ENCODE results near the gene PIAS3.
"Not testable (repeated sequence)": the region's sequence is repeated elsewhere in the genome, so short reads cannot be mapped to it uniquely, and the experiment has no call there.

Gene PIAS3

GRCh38 chr1:145845514-145846161 is 13.2 kb downstream of the PIAS3 start, which contains the start of gene NUDT17:
Gene NUDT17 (plus strand): TSS chr1:145845630. CDS start chr1:145845641, 11 bp downstream.
- peak within 1 kb of the TSS; percentile 67 to 84 for H3K27ac ChIP-seq
- DNase-seq (ENCODE audit: low spot score) = peak; percentile 87
- peak within 1 kb of the TSS; percentile 69 for H3K4me3 ChIP-seq
- TF ChIP-seq CTCF (IDR thresholded peaks at IDR 0.05) = peak; percentile 85

DNA sequence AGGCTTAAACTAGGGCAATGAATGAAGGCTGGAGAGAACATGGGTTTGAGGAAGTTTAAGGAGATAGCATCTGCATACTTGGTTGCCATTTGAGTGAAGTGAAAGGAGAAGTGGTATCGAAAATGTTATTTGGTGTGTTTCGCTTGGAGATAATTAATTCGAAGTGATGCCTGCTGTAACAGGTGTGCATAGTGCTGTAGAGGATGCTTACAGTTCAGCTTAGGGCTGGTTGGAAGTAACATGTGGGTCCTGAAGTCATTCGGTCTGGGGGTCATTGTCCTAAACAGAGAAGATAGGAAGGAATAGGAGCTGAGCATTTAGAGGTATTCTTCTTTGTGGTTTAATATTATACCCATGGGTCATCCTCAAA is 13.8 kb downstream of the PIAS3 start:
- no peak for DNase-seq (ENCODE audit: low spot score)
- peak overlapping the region; percentile 67 to 84 for H3K27ac ChIP-seq

GRCh38 chr1:145843031-145843430 is 15.8 kb downstream of the PIAS3 start:
- no peak overlapping the region for H3K27ac ChIP-seq
- DNase-seq (ENCODE audit: low spot score) = no peak
- TF ChIP-seq CTCF (IDR thresholded peaks at IDR 0.05) = no peak

More for the DNA sequence above, 13.8 kb downstream of the PIAS3 start:
- peak overlapping the region; percentile 69 for H3K4me3 ChIP-seq
- no peak for TF ChIP-seq CTCF (IDR thresholded peaks at IDR 0.05)

GRCh38 chr1:145837656-145838055 is 21.2 kb downstream of the PIAS3 start:
- DNase-seq (ENCODE audit: low spot score) = no peak
- no peak overlapping the region for H3K27ac ChIP-seq
- no peak for TF ChIP-seq CTCF (IDR thresholded peaks at IDR 0.05)
- H3K4me3 ChIP-seq = no peak overlapping the region

More at GRCh38 chr1:145843031-145843430, 15.8 kb downstream of the PIAS3 start:
- no peak overlapping the region for H3K4me3 ChIP-seq

- not testable (repeated sequence) for H3K4me3 ChIP-seq; DNase-seq (ENCODE audit: low spot score); H3K27ac ChIP-seq
Observed at GRCh38 chr1:145830810-145831209, 28.1 kb downstream of the PIAS3 start.

GRCh38 chr1:145828367-145829026 is 30.4 kb downstream of the PIAS3 start:
- H3K4me3 ChIP-seq = no peak overlapping the region
- no peak for TF ChIP-seq CTCF (IDR thresholded peaks at IDR 0.05)
- DNase-seq (ENCODE audit: low spot score) = no peak
- no peak overlapping the region for H3K27ac ChIP-seq

DNA sequence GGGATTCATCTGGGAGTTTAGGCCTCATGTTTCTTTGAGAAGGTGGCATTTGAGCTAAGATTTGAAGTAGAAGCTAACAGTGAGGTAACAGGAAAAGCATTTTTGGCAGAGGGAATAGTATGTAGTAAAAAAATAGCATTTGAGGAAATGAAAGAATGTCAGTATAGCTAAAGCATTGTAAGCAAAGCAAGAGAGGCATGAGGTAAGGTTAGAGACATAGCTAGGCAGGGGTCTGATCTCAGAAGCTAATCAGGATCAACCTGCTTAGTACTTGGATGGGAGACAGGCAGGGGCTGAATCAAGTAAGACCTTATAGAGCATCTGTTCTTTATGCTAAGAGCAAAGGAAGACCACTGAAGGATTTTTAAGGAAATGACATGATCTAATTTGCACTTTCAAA is 30.9 kb downstream of the PIAS3 start:
- no peak for TF ChIP-seq CTCF (IDR thresholded peaks at IDR 0.05)
- Histone ChIP-seq H3K27ac (no peak overlapping the region), H3K4me3 (no peak overlapping the region)
- no peak for DNase-seq (ENCODE audit: low spot score)

Data from coronary artery (tissue), 2 donors.